Measurements from ENCODE around the gene CEP112.

DNA sequence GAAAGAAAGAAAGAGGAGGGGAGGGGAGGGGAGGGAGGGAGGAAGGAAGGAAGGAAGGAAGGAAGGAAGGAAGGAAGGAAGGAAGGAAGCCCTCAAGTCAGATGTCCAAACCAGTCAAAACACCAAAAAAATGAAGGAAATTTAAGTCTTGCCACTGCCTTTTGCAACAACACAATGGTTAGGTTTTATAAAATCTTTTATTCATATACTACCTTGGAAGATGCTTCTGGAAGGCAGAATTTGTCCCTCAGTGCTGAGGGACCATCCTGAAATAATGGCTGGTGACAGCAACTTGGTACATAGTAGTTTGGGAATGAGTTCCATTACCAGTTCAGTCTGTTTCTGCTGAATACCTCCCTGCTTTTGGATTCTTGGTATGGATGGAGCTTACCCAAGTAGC lies 29.4 kb upstream of the CEP112 start:
- TF ChIP-seq POLR2A (IDR thresholded peaks at IDR 0.05; ENCODE audit: low read depth, low read length) (no peak), CREB1 (IDR thresholded peaks at IDR 0.05; ENCODE audit: low read depth) (no peak), BRCA1 (IDR thresholded peaks at IDR 0.05; ENCODE audit: low read depth, low read length) (no peak), E2F4 (IDR thresholded peaks at IDR 0.05; ENCODE audit: low read depth, low read length) (no peak), SMC3 (IDR thresholded peaks at IDR 0.05; ENCODE audit: borderline replicate concordance, low read length) (no peak), SUZ12 (IDR thresholded peaks at IDR 0.05; ENCODE audit: unreplicated experiment) (no peak), SIX5 (IDR thresholded peaks at IDR 0.05; ENCODE audit: low read depth, low read length, severe bottlenecking) (no peak), KDM1A (IDR thresholded peaks at IDR 0.05; ENCODE audit: borderline replicate concordance) (no peak), POU2F2 (IDR thresholded peaks at IDR 0.05; ENCODE audit: borderline replicate concordance, low read depth, low read length) (no peak)
- TF ChIP-seq, protein P1, sequence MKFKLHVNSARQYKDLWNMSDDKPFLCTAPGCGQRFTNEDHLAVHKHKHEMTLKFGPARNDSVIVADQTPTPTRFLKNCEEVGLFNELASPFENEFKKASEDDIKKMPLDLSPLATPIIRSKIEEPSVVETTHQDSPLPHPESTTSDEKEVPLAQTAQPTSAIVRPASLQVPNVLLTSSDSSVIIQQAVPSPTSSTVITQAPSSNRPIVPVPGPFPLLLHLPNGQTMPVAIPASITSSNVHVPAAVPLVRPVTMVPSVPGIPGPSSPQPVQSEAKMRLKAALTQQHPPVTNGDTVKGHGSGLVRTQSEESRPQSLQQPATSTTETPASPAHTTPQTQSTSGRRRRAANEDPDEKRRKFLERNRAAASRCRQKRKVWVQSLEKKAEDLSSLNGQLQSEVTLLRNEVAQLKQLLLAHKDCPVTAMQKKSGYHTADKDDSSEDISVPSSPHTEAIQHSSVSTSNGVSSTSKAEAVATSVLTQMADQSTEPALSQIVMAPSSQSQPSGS (IDR thresholded peaks at IDR 0.05; ENCODE audit: low read length): no peak
- TF ChIP-seq, protein P2, sequence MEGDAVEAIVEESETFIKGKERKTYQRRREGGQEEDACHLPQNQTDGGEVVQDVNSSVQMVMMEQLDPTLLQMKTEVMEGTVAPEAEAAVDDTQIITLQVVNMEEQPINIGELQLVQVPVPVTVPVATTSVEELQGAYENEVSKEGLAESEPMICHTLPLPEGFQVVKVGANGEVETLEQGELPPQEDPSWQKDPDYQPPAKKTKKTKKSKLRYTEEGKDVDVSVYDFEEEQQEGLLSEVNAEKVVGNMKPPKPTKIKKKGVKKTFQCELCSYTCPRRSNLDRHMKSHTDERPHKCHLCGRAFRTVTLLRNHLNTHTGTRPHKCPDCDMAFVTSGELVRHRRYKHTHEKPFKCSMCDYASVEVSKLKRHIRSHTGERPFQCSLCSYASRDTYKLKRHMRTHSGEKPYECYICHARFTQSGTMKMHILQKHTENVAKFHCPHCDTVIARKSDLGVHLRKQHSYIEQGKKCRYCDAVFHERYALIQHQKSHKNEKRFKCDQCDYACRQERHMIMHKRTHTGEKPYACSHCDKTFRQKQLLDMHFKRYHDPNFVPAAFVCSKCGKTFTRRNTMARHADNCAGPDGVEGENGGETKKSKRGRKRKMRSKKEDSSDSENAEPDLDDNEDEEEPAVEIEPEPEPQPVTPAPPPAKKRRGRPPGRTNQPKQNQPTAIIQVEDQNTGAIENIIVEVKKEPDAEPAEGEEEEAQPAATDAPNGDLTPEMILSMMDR (IDR thresholded peaks at IDR 0.05 in 2 of 3, conservative IDR thresholded peaks at IDR 0.05 in 1 of 3; ENCODE audit: control insufficient read depth in 2 of 3, extremely low read depth in 1 of 3, insufficient read depth in 1 of 3, low read depth in 3 of 3, low read length in 3 of 3): no peak

Data from GM12878 (cell line).